Fibroblast of mammary gland (primary cell): ENCODE results near the gene MYO7B.
A peak's percentile ranks its signal among the peaks of the same experiment; 100 is the strongest.

Experiments used
- DNase-seq: peaks from one replicate; pipeline ENCODE4 v3.0.0-alpha.2; 2010; ENCODE audit warnings: low read depth
- H3K4me3 ChIP-seq: 2 replicates; pipeline ENCODE4 v1.5.1; 2011; ENCODE audit warnings: low read depth, mild to moderate bottlenecking, low read length, moderate library complexity; ENCODE audit not compliant: control insufficient read depth
- CTCF ChIP-seq: conservative IDR thresholded peaks from 2 replicates; pipeline ENCODE4 v1.5.1; 2011; ENCODE audit warnings: low read depth, low read length, inconsistent platforms; ENCODE audit not compliant: control insufficient read depth, insufficient read depth

MYO7B gene

DNA sequence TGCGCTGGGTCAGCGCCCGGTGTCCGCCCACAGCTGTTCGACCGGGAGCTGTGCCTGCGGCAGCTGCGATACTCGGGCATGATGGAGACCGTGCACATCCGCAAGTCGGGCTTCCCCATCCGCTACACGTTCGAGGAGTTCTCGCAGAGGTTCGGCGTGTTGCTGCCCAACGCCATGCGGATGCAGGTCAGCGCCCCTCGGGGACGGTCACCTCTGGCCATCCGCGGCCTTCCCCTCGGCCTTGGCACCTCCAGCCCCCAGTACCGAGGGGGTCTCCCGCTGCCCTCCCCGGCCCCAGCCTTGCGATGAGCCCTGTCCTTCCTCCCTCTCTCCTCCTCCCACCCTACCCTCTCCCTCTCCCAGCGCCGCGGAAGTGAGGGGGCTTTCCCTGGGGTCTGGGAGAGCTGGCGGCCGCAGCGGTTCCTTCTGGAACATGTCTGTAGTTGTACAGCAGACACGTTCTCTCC is 57.3 kb downstream of the MYO7B start:
- no peak for TF ChIP-seq CTCF
- no peak for DNase-seq
- no peak overlapping the region for H3K4me3 ChIP-seq

GRCh38 chr2:127593228-127594115 is 58.0 kb downstream of the MYO7B start:
- no peak for TF ChIP-seq CTCF
- no peak overlapping the region for H3K4me3 ChIP-seq
- DNase-seq: no peak

DNA sequence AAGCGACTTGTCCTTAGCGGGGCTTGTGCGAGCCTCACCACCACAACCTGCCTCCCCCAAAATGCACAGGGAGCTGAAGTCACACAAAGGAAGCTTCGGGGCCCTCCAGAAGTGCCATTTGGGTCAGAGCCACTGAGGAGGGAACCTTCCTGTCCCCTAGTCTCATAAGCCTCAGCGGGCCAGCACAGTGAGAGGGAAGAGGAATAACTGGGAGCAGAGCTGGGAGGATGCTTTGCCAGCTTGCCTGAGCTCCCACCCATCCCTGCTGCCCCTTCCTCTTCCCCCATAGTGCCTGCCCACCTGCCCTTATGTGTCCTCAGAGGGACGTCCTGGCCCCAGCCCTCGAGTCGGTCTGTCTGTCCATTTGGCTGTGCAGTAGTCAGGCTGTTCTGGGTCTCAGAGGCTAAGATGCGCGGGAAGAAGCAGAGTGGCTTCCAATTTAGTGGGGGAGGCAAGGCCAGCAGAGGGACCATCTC is 58.7 kb downstream of the MYO7B start:
- no peak overlapping the region for H3K4me3 ChIP-seq
- DNase-seq: no peak
- no peak for TF ChIP-seq CTCF

DNA sequence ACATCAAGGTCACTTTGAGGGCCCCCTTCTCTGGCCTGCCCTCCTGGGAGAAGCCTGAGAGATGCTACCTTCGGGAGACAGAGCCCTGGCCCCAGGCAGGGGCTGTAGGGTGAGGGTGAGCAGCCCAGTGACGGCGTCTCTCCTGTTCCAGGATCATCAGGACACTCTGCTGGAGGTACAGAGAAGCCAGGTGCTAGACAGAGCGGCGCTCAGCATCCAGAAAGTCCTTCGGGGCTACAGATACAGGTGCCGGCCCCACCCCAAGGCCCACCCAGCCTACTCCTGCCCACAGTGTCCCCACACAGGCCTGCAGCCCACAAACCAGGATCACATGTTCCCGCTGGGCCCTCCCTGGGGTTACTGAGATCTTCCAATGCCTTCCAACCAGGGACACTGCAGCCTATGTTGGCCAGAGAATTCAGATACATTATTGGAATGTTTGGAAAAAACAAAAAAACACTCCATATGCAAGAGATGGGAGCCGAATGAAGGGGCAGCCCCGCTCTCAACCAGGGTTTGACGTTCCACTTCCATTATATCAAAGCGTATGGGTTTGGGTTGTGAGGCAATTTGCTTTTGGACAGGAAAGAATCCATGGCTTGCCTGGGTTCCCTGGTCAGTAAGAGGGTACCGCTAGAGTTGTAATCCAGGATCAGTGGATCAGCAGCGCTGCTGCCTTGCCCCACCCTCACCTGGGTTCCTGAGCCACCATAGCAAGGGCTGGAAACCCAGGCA is 61.0 kb downstream of the MYO7B start:
- no peak overlapping the region for H3K4me3 ChIP-seq
- DNase-seq: no peak
- no peak for TF ChIP-seq CTCF

DNA sequence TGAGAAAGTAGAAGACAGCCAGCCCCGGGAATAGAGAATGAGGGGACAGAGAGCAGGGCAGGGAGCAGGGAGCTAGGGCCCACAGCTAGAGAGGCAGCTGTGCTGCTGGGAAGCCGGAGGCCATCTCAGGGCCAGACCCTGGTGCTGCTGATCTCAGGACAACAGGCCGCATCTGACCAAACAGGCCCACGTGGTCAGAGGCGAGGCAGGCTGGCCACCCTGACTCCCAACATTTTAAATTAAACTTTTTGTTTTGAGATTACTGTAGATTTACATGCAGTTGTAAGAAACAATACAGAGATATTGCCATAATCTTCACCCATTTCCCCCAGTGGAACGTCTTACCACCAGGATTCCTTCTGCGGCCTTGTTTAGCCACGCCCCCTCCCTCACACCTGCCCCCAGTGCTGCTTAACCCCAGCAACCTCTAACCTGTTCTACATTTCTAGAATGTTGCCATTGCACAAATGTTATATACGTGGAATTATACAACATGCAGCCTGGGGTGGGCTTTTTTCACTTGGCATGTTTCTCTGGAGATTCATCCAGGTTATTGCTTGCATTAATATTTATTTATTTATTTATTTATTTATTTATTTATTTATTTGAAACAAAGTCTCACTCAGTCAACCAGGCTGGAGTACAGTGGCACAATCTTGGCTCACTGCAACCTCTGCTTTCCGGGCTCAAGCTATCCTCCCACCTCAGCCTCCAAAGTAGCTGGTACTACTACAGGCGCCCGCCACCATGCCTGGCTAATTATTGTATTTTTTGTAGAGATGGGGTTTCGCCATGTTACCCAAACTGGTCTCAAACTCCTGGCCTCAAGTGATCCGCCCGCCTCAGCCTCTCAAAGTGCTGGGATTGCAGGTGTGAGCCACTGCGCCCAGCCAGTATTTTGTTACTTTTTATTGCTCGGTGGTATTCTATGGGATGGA is 61.8 kb downstream of the MYO7B start:
- H3K4me3 ChIP-seq: no peak overlapping the region
- no peak for TF ChIP-seq CTCF
- no peak for DNase-seq

DNA sequence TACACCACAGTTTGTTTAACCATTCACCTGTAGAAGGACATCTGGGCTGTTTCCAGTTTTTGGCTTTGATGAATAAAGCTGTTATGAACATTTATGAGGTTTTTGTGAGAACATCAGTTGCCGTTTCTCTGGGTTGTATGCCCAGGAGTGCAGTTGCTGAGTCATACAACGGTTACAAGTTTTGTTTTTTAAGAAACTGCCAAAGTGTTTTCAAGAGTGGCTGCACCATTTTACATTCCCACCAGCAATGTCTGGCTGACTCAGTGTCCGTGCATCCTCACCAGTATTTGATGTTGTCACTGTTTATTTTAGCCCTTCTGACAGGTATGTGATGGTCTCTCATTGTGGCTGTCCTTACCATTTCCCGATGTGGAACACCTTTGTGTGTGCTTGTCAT is 62.5 kb downstream of the MYO7B start:
- H3K4me3 ChIP-seq: no peak overlapping the region
- peak; percentile 68 for DNase-seq
- no peak for TF ChIP-seq CTCF
